NB4 (cell line): Measurements from ENCODE around the gene ZNFX1.

Source experiments
- MYC ChIP-seq: IDR thresholded peaks from 2 replicates; pipeline ENCODE4 v1.6.1; 2011; ENCODE audit warnings: low read depth, low read length
- POLR2A ChIP-seq: IDR thresholded peaks from 2 replicates; pipeline ENCODE4 v1.6.1; 2011; ENCODE audit warnings: mild to moderate bottlenecking; ENCODE audit not compliant: insufficient read length; ENCODE audit errors: extremely low read depth
- TF ChIP-seq, protein P1 (sequence below): IDR thresholded peaks from one replicate; pipeline ENCODE4 v1.5.1; 2012; ENCODE audit warnings: low read depth, low read length

- TF ChIP-seq, protein P1, sequence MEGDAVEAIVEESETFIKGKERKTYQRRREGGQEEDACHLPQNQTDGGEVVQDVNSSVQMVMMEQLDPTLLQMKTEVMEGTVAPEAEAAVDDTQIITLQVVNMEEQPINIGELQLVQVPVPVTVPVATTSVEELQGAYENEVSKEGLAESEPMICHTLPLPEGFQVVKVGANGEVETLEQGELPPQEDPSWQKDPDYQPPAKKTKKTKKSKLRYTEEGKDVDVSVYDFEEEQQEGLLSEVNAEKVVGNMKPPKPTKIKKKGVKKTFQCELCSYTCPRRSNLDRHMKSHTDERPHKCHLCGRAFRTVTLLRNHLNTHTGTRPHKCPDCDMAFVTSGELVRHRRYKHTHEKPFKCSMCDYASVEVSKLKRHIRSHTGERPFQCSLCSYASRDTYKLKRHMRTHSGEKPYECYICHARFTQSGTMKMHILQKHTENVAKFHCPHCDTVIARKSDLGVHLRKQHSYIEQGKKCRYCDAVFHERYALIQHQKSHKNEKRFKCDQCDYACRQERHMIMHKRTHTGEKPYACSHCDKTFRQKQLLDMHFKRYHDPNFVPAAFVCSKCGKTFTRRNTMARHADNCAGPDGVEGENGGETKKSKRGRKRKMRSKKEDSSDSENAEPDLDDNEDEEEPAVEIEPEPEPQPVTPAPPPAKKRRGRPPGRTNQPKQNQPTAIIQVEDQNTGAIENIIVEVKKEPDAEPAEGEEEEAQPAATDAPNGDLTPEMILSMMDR = no peak
- no peak for TF ChIP-seq MYC
- no peak for TF ChIP-seq POLR2A
Observed at GRCh38 chr20:49256261-49256660, 21.6 kb downstream of the ZNFX1 start.
